ENCODE results near the gene THSD8.

THSD8 gene

DNA sequence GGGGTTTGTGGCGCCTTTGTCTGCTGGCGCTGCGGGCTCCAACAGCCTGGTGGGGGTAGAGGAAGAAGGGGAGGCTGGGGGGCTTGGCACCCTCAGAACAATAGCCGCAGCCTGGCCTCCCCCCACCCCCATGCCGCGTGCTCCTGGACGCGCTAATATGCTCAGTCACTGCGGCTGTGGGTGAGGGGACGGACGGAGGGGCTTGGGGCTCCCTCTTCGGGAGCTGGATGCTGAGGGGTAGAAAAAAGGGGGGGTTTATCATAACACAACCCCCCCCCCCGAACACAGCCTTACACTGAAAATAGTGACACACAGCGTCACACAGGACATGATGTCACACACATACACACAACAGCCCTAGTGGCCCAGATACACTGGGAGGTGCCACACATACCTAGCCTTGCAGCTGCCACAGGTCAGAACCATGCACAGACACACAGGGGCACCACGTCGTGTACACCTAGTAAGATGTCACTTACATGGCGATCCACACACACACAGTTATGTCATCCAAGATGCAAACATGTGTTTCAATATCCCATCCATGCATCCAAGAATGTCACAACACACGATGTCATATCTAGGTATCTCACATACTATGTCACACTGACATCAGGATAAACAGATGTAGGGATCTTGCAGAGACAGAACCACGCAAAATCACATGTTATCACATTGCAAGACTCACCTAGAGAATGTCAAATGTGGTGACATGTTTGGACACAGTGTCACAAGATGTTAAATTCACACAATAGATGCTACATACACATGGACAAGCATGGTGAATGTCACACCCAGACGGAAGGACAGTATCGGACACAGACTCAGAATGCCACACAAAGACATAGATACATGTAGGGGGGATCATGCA is 37.3 kb downstream of the THSD8 start (continued):
- TF ChIP-seq, protein P1, sequence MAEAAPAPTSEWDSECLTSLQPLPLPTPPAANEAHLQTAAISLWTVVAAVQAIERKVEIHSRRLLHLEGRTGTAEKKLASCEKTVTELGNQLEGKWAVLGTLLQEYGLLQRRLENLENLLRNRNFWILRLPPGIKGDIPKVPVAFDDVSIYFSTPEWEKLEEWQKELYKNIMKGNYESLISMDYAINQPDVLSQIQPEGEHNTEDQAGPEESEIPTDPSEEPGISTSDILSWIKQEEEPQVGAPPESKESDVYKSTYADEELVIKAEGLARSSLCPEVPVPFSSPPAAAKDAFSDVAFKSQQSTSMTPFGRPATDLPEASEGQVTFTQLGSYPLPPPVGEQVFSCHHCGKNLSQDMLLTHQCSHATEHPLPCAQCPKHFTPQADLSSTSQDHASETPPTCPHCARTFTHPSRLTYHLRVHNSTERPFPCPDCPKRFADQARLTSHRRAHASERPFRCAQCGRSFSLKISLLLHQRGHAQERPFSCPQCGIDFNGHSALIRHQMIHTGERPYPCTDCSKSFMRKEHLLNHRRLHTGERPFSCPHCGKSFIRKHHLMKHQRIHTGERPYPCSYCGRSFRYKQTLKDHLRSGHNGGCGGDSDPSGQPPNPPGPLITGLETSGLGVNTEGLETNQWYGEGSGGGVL (tag by site-specific recombination; IDR thresholded peaks at IDR 0.05): peak; percentile 94
- TF ChIP-seq ZBTB21 (tag by site-specific recombination; IDR thresholded peaks at IDR 0.05): peak; percentile 67; the same call in 1 of the 2 replicates
- TF ChIP-seq ZNF629 (tag by site-specific recombination; IDR thresholded peaks at IDR 0.05): peak; percentile 82
- no peak for TF ChIP-seq ZNF585B (tag by site-specific recombination; IDR thresholded peaks at IDR 0.05)
- TF ChIP-seq ZNF701 (tag by site-specific recombination; IDR thresholded peaks at IDR 0.05): no peak
- TF ChIP-seq ZNF561 (tag by site-specific recombination; IDR thresholded peaks at IDR 0.05; ENCODE audit: borderline replicate concordance): no peak
- TF ChIP-seq SCRT1 (tag by site-specific recombination; IDR thresholded peaks at IDR 0.05; ENCODE audit: borderline replicate concordance): no peak
- no peak for TF ChIP-seq TCF7L2 (IDR thresholded peaks at IDR 0.05; ENCODE audit: borderline replicate concordance, low read depth, low read length)
- no peak for TF ChIP-seq ZNF473 (tag by site-specific recombination; IDR thresholded peaks at IDR 0.05)
- TF ChIP-seq ZNF133 (tag by site-specific recombination; IDR thresholded peaks at IDR 0.05): no peak
- TF ChIP-seq, protein P2, sequence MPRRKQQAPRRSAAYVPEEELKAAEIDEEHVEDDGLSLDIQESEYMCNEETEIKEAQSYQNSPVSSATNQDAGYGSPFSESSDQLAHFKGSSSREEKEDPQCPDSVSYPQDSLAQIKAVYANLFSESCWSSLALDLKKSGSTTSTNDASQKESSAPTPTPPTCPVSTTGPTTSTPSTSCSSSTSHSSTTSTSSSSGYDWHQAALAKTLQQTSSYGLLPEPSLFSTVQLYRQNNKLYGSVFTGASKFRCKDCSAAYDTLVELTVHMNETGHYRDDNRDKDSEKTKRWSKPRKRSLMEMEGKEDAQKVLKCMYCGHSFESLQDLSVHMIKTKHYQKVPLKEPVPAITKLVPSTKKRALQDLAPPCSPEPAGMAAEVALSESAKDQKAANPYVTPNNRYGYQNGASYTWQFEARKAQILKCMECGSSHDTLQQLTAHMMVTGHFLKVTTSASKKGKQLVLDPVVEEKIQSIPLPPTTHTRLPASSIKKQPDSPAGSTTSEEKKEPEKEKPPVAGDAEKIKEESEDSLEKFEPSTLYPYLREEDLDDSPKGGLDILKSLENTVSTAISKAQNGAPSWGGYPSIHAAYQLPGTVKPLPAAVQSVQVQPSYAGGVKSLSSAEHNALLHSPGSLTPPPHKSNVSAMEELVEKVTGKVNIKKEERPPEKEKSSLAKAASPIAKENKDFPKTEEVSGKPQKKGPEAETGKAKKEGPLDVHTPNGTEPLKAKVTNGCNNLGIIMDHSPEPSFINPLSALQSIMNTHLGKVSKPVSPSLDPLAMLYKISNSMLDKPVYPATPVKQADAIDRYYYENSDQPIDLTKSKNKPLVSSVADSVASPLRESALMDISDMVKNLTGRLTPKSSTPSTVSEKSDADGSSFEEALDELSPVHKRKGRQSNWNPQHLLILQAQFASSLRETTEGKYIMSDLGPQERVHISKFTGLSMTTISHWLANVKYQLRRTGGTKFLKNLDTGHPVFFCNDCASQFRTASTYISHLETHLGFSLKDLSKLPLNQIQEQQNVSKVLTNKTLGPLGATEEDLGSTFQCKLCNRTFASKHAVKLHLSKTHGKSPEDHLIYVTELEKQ (tag by site-specific recombination; IDR thresholded peaks at IDR 0.05; ENCODE audit: borderline replicate concordance): no peak
- no peak for TF ChIP-seq ZNF2 (tag by site-specific recombination; IDR thresholded peaks at IDR 0.05)
- no peak for TF ChIP-seq ZFHX2 (tag by site-specific recombination; conservative IDR thresholded peaks at IDR 0.05)
- no peak for TF ChIP-seq ZNF146 (tag by site-specific recombination; IDR thresholded peaks at IDR 0.05)
- TF ChIP-seq ZNF600 (tag by site-specific recombination; IDR thresholded peaks at IDR 0.05): 0 out of 2 replicates have a peak, but pooled peaks have one; percentile 32
- TF ChIP-seq ZNF121 (tag by site-specific recombination; IDR thresholded peaks at IDR 0.05): no peak
- TF ChIP-seq ZNF391 (tag by site-specific recombination; IDR thresholded peaks at IDR 0.05; ENCODE audit: borderline replicate concordance, low read depth): no peak
- no peak for TF ChIP-seq ZNF624 (tag by site-specific recombination; IDR thresholded peaks at IDR 0.05)

DNA sequence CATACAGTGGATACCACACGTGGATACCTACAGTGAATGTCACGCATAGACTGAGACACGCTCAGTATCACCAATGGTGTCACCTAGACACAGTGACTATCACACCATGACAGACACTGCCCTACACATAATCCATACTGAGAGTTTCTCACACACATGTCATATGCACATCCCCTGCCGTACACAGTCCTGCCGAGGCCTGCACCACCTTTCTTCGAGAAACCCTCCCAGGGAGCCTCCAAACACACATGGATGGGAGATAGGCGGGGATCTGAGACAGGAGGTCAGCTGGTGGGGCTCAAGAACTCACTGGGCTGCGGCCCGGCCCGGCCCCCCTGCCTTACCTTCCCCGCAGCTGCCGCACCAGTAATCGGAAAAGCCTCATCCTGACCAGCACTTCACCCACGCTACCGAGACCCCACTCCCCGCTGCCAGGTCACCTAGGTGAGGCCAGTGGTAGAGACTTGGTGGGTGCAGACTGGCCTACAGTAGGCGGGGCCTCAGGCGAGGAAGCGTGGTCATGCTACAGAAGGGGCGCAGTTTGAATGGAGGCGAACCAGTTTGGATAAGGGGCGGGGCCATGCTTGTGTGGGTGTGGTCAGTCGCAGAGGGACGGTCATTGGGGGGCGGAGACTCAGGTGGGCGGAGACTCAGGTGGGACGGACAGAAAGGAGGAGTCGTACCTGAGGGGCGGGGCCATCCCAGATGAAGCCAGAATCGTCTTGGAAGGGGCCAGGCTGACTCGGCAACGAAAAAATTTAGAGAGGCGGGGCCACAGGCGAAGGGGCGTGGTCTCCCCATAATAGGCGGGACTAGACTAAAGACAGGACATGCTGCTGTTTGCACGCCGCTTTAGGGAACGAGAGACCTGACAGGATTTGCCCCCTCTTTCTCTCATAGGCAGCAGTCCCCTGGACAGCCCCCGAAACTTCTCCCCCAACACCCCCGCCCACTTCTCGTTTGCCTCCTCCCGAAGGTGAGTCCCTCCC is 38.5 kb downstream of the THSD8 start:
- ChIA-PET CTCF (interaction anchor here (0.7 kb wide), 1 partner anchor 80 kb away, joined by 3 read pairs; no protein-coding TSS in a partner anchor), POLR2A (no interaction called here)
- no peak overlapping the region; the same call in 1 of the 2 replicates for H3K4me3 ChIP-seq (ENCODE audit: low read depth, low read length)
- no peak overlapping the region for H3K27ac ChIP-seq (ENCODE audit: extremely low read depth, low read depth, low read length)
- no peaks in the 10 kb centered on the region for H3K36me3 ChIP-seq (ENCODE audit: control insufficient read depth in 2 of 2, insufficient read depth in 1 of 2, low read length in 2 of 2)
- no peaks in the 10 kb centered on the region for H3K4me1 ChIP-seq (ENCODE audit: control insufficient read depth, insufficient read depth, low read length)
- no peaks in the 10 kb centered on the region for H3K9me3 ChIP-seq (ENCODE audit: control insufficient read depth, insufficient read depth, low read depth, low read length)
- TF ChIP-seq, protein P3, sequence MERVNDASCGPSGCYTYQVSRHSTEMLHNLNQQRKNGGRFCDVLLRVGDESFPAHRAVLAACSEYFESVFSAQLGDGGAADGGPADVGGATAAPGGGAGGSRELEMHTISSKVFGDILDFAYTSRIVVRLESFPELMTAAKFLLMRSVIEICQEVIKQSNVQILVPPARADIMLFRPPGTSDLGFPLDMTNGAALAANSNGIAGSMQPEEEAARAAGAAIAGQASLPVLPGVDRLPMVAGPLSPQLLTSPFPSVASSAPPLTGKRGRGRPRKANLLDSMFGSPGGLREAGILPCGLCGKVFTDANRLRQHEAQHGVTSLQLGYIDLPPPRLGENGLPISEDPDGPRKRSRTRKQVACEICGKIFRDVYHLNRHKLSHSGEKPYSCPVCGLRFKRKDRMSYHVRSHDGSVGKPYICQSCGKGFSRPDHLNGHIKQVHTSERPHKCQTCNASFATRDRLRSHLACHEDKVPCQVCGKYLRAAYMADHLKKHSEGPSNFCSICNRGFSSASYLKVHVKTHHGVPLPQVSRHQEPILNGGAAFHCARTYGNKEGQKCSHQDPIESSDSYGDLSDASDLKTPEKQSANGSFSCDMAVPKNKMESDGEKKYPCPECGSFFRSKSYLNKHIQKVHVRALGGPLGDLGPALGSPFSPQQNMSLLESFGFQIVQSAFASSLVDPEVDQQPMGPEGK (tag by site-specific recombination; IDR thresholded peaks at IDR 0.05): 0 out of 2 replicates have a peak, but pooled peaks have one; percentile 36
- peak; percentile 88 for TF ChIP-seq SP2 (tag by site-specific recombination; IDR thresholded peaks at IDR 0.05)
- TF ChIP-seq, protein P4, sequence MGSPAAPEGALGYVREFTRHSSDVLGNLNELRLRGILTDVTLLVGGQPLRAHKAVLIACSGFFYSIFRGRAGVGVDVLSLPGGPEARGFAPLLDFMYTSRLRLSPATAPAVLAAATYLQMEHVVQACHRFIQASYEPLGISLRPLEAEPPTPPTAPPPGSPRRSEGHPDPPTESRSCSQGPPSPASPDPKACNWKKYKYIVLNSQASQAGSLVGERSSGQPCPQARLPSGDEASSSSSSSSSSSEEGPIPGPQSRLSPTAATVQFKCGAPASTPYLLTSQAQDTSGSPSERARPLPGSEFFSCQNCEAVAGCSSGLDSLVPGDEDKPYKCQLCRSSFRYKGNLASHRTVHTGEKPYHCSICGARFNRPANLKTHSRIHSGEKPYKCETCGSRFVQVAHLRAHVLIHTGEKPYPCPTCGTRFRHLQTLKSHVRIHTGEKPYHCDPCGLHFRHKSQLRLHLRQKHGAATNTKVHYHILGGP (tag by site-specific recombination; IDR thresholded peaks at IDR 0.05): no peak
- TF ChIP-seq ZNF555 (tag by site-specific recombination; conservative IDR thresholded peaks at IDR 0.05): no peak
- peak; percentile 99 for TF ChIP-seq KLF9 (tag by site-specific recombination; IDR thresholded peaks at IDR 0.05; ENCODE audit: low read depth)
- no peak for TF ChIP-seq ZNF629 (tag by site-specific recombination; IDR thresholded peaks at IDR 0.05)
